HepG2 (cell line): ENCODE measurements around the gene PGS1. TPM values are rescaled to one million over a fixed set of nuclear protein-coding genes. Genes with fewer than 3 reads are reported as not detected.
A peak's percentile ranks its signal among the peaks of the same experiment; 100 is the strongest.

Source experiments
- ATAC-seq: fragments of 200-7000 bp; cut with Tn5 transposase; 3 replicates; pipeline ENCODE4 v1.9.1; 2020; ENCODE audit warnings: mild to moderate bottlenecking, moderate library complexity
- BruUV-seq: library from RNA; stranded (reverse); fragments of 400-500 nt; replicated peaks from 2 replicates; lab custom pipeline; 2021; lab: Mats Ljungman, UMichigan
- CTCF ChIA-PET: fragments of 300-600 bp; formaldehyde crosslinking; extraction: SDS; loops from one replicate; lab custom pipeline; 2021; ENCODE audit warnings: low total read pairs, inconsistent platforms, low intra/inter-chr PET ratio; lab: Yijun Ruan, JAX
- POLR2A ChIA-PET: fragments of 350-600 bp; sonication (Branson Sonifier 250); formaldehyde crosslinking; loops from one replicate; lab custom pipeline; 2020; ENCODE audit warnings: antibody characterized with exemption, inconsistent platforms; lab: Yijun Ruan, JAX
- DNase-seq: peaks from one replicate; pipeline ENCODE4 v3.0.0-alpha.2; 2015; ENCODE audit warnings: low spot score
- FAIRE-seq: peaks from 3 replicates; lab custom pipeline; 2011; peaks lifted over from hg19 to GRCh38; lab: Jason Lieb, UNC
- H2AFZ ChIP-seq: one replicate; pipeline ENCODE4 v1.6.1; 2011; ENCODE audit warnings: low read length, inconsistent platforms
- H3K27ac ChIP-seq: fragments of 300-600 bp; 3 replicates; pipeline ENCODE4 v1.8.0; 2011; ENCODE audit warnings: mixed run types, mild to moderate bottlenecking, mixed read lengths, low read length, inconsistent platforms; ENCODE audit not compliant: insufficient read depth; ENCODE audit errors: extremely low read length
- H3K27me3 ChIP-seq, 2 experiments: fragments of 200-600 bp in 1 of 2; 2 replicates in 1 of 2; 3 replicates in 1 of 2; pipeline versions ENCODE4 v1.6.0 to v1.8.0; 2011; ENCODE audit warnings: low read length in 2 of 2, mild to moderate bottlenecking in 2 of 2, moderate library complexity in 2 of 2, inconsistent platforms in 1 of 2; ENCODE audit not compliant: insufficient read depth in 2 of 2, control insufficient read depth in 1 of 2
- H3K36me3 ChIP-seq, 2 experiments: fragments of 200-600 bp in 1 of 2; replicated peaks in 1 of 2; 2 replicates in 1 of 2; 3 replicates in 1 of 2; pipeline versions ENCODE4 v1.5.1 to v1.8.0; 2011; ENCODE audit warnings: low read length in 2 of 2, inconsistent platforms in 1 of 2; ENCODE audit not compliant: insufficient read depth in 2 of 2, control insufficient read depth in 1 of 2
- H3K4me1 ChIP-seq: 2 replicates; pipeline ENCODE4 v1.5.1; 2012; ENCODE audit warnings: low read length, inconsistent platforms; ENCODE audit not compliant: insufficient read depth
- H3K4me2 ChIP-seq: 2 replicates; pipeline ENCODE4 v1.6.0; 2011; ENCODE audit warnings: low read depth, low read length, inconsistent platforms
- H3K4me3 ChIP-seq, 3 experiments: fragments of 200-600 bp in 1 of 3; sonication (generic), shearing (Covaris generic) in 1 of 3; replicated peaks in 1 of 3; 2 replicates each; pipeline ENCODE4 v1.5.1; 2011 to 2016; ENCODE audit warnings: low read length in 3 of 3, inconsistent platforms in 2 of 3, low read depth in 2 of 3, mild to moderate bottlenecking in 2 of 3, control low read depth in 1 of 3, mixed read lengths in 1 of 3; ENCODE audit not compliant: insufficient read depth in 1 of 3
- H3K79me2 ChIP-seq: one replicate; pipeline ENCODE4 v1.6.1; 2011; ENCODE audit warnings: low read length, inconsistent platforms; ENCODE audit not compliant: insufficient read depth
- H3K9ac ChIP-seq: 2 replicates; pipeline ENCODE4 v1.6.0; 2011; ENCODE audit warnings: mild to moderate bottlenecking, low read depth, low read length, inconsistent platforms; ENCODE audit not compliant: insufficient read depth
- H3K9me3 ChIP-seq: 2 replicates; pipeline ENCODE4 v1.5.1; 2012; ENCODE audit warnings: mild to moderate bottlenecking, low read length
- H4K20me1 ChIP-seq: 2 replicates; pipeline ENCODE4 v1.6.0; 2011; ENCODE audit warnings: inconsistent platforms, mild to moderate bottlenecking, low read length, moderate library complexity; ENCODE audit not compliant: insufficient read depth
- BORCS8-MEF2B ChIP-seq: sonication (generic); formaldehyde crosslinking; IDR thresholded peaks from 2 replicates; pipeline ENCODE4 v1.8.0; 2022; ENCODE audit warnings: mild to moderate bottlenecking, missing genetic modification reagents
- HIVEP1 ChIP-seq: sonication (generic); formaldehyde crosslinking; IDR thresholded peaks from 2 replicates; pipeline ENCODE4 v1.4.0; 2020; ENCODE audit warnings: mild to moderate bottlenecking, missing genetic modification reagents
- HMGXB4 ChIP-seq, 2 experiments: sonication (generic) in 1 of 2; formaldehyde crosslinking in 1 of 2; IDR thresholded peaks; 2 replicates each; pipeline versions ENCODE4 v1.4.0 to v1.6.1; 2018 to 2020; ENCODE audit warnings: missing genetic modification reagents in 2 of 2, borderline replicate concordance in 1 of 2, low read depth in 1 of 2, mild to moderate bottlenecking in 1 of 2, missing biosample characterization in 1 of 2
- IRF2 ChIP-seq: IDR thresholded peaks from 2 replicates; pipeline ENCODE4 v1.6.1; 2018; ENCODE audit warnings: missing genetic modification reagents, missing compliant biosample characterization
- JUN ChIP-seq: sonication (generic); formaldehyde crosslinking; IDR thresholded peaks from 2 replicates; pipeline ENCODE4 v1.4.0; 2020; ENCODE audit warnings: mild to moderate bottlenecking, missing genetic modification reagents
- KAT8 ChIP-seq: IDR thresholded peaks from 2 replicates; pipeline ENCODE4 v1.6.1; 2016; ENCODE audit warnings: missing genetic modification reagents, missing compliant biosample characterization
- KLF9 ChIP-seq: IDR thresholded peaks from 2 replicates; pipeline ENCODE4 v1.6.1; 2016; ENCODE audit warnings: low read depth
- MXD4 ChIP-seq: IDR thresholded peaks from 2 replicates; pipeline ENCODE4 v1.6.1; 2016; ENCODE audit warnings: mild to moderate bottlenecking, missing biosample characterization, missing genetic modification reagents
- SAFB2 ChIP-seq: sonication (generic); formaldehyde crosslinking; IDR thresholded peaks from 2 replicates; pipeline ENCODE4 v1.5.1; 2020; ENCODE audit warnings: missing genetic modification reagents, low read depth, mild to moderate bottlenecking, borderline replicate concordance
- SCMH1 ChIP-seq: sonication (generic); formaldehyde crosslinking; IDR thresholded peaks from 2 replicates; pipeline ENCODE4 v1.9.0; 2021; ENCODE audit warnings: missing genetic modification reagents, mild to moderate bottlenecking, borderline replicate concordance
- SP1 ChIP-seq, 2 experiments: fragments of 450-650 bp in 1 of 2; sonication (generic) in 1 of 2; formaldehyde crosslinking in 1 of 2; IDR thresholded peaks; 2 replicates each; pipeline versions ENCODE4 v1.4.0 to v1.6.1; 2016 to 2020; ENCODE audit warnings: missing genetic modification reagents in 1 of 2
- THAP7 ChIP-seq: sonication (generic); formaldehyde crosslinking; IDR thresholded peaks from 2 replicates; pipeline ENCODE4 v1.8.1; 2023; ENCODE audit warnings: mild to moderate bottlenecking, missing genetic modification reagents
- YY1 ChIP-seq: IDR thresholded peaks from 2 replicates; pipeline ENCODE4 v1.6.1; 2011; ENCODE audit warnings: low read length, low read depth, moderate library complexity, mild to moderate bottlenecking; ENCODE audit not compliant: insufficient read depth, insufficient replicate concordance
- ZMAT3 ChIP-seq: sonication (generic); formaldehyde crosslinking; conservative IDR thresholded peaks from 2 replicates; pipeline ENCODE4 v1.7.0; 2021; ENCODE audit warnings: missing genetic modification reagents
- ZNF367 ChIP-seq: sonication (generic); formaldehyde crosslinking; IDR thresholded peaks from 2 replicates; pipeline ENCODE4 v1.4.0; 2020; ENCODE audit warnings: missing genetic modification reagents, borderline replicate concordance
- ZNF512 ChIP-seq: sonication (generic); formaldehyde crosslinking; IDR thresholded peaks from 2 replicates; pipeline ENCODE4 v1.4.0; 2020; ENCODE audit warnings: mild to moderate bottlenecking, missing genetic modification reagents
- ZNF598 ChIP-seq: sonication (generic); formaldehyde crosslinking; IDR thresholded peaks from 2 replicates; pipeline ENCODE4 v1.5.1; 2020; ENCODE audit warnings: mild to moderate bottlenecking, missing genetic modification reagents, borderline replicate concordance
- WGBS: methylation state at CpG from one replicate; pipeline ENCODE4 v1.1.6; 2017; ENCODE audit warnings: low lambda C conversion rate; 5-methylcytosine and 5-hydroxymethylcytosine counted together
- in situ Hi-C: cut with HindIII; loops from 2 replicates; pipeline ENCODE4 v1.10.0; 2017; ENCODE audit warnings: low pct_unique_long_range_greater_than_20kb; ENCODE audit not compliant: extremely low pct_ligation_motif_present
- intact Hi-C: fragments of 100-400 bp; cut with micrococcal nuclease; formaldehyde crosslinking; loops from one replicate; pipeline ENCODE4 v1.10.0; 2022; ENCODE audit not compliant: unreplicated experiment
- polyA plus RNA-seq, 8 experiments: library from polyadenylated mRNA; depleted of rRNA in 3 of 8; stranded (reverse) in 7 of 8; unstranded in 1 of 8; fragments of >200 nt; fragmentation: Illumina TruSeq in 4 of 8; extraction: Trizol in 4 of 8; gene quantifications; 2 replicates each; pipeline versions ENCODE4 v1.2.1 to v1.2.3, GENCODE V29; 2011 to 2016; ENCODE audit warnings: low read depth in 4 of 8, missing spikeins in 1 of 8, mixed read lengths in 1 of 8; ENCODE audit not compliant: insufficient read depth in 1 of 8
- total RNA-seq, 5 experiments: library from RNA; depleted of rRNA; stranded (reverse); fragments of >200 nt; fragmentation: Illumina TruSeq; extraction: Trizol; gene quantifications; 2 replicates each; pipeline ENCODE4 v1.2.3, GENCODE V29; 2016; ENCODE audit warnings: low read depth in 1 of 5

PGS1 gene
- total and polyA plus RNA-seq, 2 of the 13 experiments (the other 11 are each of a cell fraction or from before 2014, with no cell fraction given) = 25.9 to 31.5 TPM

- 11% methylated on average over 9 of the region's 9 CpGs for WGBS
- FAIRE-seq = peak; percentile 36
- ChIA-PET POLR2A (interaction anchor here (1.0 kb wide), 1 partner anchor 21 kb away, joined by 3 read pairs; no protein-coding TSS in a partner anchor), CTCF (no interaction called here)
- Histone ChIP-seq H3K27me3 (peaks cover 0 to 48% of the 10 kb centered on the region in 2 experiments), H3K9me3 (no peaks in the 10 kb centered on the region), H3K4me1 (peaks cover 74% of the 10 kb centered on the region), H3K4me3 (peak overlapping the region in 1 of 3 experiments; percentile 24; a peak in 1 of 6 replicates), H2AFZ (no peak overlapping the region), H3K79me2 (no peaks in the 10 kb centered on the region), H4K20me1 (peaks cover 21% of the 10 kb centered on the region; the same call in 1 of the 2 replicates), H3K27ac (no peak overlapping the region), H3K4me2 (peak overlapping the region; percentile 73), H3K9ac (peak overlapping the region; percentile 1; the same call in 1 of the 2 replicates), H3K36me3 (no peaks in the 10 kb centered on the region; a peak in 1 of 5 replicates)
- ATAC-seq = no peak
- peak; percentile 58 for DNase-seq
- no TSS peak for BruUV-seq
- in situ Hi-C loops = no loop called here
- intact Hi-C loops = no loop called here
- peak; percentile 55; the same call in 1 of the 2 replicates for TF ChIP-seq ZMAT3 (CRISPR knock-in tag)
- no peak for TF ChIP-seq KLF9 (CRISPR knock-in tag)
- TF ChIP-seq BORCS8-MEF2B (CRISPR knock-in tag) = no peak
- TF ChIP-seq YY1 = no peak
- no peak for TF ChIP-seq SAFB2 (CRISPR knock-in tag)
- TF ChIP-seq IRF2 (CRISPR knock-in tag) = peak; percentile 64; the same call in 1 of the 2 replicates
- TF ChIP-seq SP1 (IDR thresholded peaks at IDR 0.05) = no peak
- no peak for TF ChIP-seq SP1 (CRISPR knock-in tag; IDR thresholded peaks at IDR 0.05)
- TF ChIP-seq ZNF512 (CRISPR knock-in tag) = 0 out of 2 replicates have a peak, but pooled peaks have one; percentile 50
- no peak for TF ChIP-seq SCMH1 (CRISPR knock-in tag)
- TF ChIP-seq ZNF598 = no peak
- TF ChIP-seq JUN (CRISPR knock-in tag) = no peak
- TF ChIP-seq HIVEP1 (CRISPR knock-in tag) = no peak
- TF ChIP-seq MXD4 (CRISPR knock-in tag) = no peak
- TF ChIP-seq HMGXB4 (CRISPR knock-in tag; IDR thresholded peaks at IDR 0.05; ENCODE audit: borderline replicate concordance in 1 of 2, low read depth in 1 of 2) = no peak; a peak in 1 of 4 replicates
- TF ChIP-seq KAT8 (CRISPR knock-in tag) = peak; percentile 32; the same call in 1 of the 2 replicates
- 0 out of 2 replicates have a peak, but pooled peaks have one; percentile 17 for TF ChIP-seq THAP7 (CRISPR knock-in tag)
- TF ChIP-seq ZNF367 (CRISPR knock-in tag) = no peak
These were observed 23.3 kb upstream of the PGS1 start for GRCh38 chr17:78355045-78355641.
